Measurements from ENCODE around the gene UGT1A8.

DNA sequence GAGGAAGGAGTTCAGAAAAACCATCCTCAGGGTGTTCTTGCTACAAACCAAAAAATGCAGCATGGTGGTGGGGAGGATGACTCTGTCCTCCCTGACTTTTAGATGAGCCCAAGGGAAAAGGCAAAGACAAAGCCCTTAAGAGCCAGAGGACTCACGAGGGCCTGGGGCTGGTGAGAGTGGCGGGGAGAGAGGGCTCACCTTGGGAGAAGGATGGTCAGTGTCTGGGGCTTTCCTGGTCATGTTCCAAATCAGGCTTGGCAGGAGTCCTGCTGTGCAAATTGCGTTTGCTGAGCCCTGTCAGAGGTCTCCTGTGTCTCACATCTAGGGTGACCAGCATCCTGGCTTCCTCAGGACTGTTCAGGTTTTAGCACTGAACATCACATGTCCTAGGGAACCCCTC lies 147.3 kb downstream of the UGT1A8 start:
- no peak for TF ChIP-seq POLR2AphosphoS5 (IDR thresholded peaks at IDR 0.05; ENCODE audit: low read depth)
- TF ChIP-seq, protein P1, sequence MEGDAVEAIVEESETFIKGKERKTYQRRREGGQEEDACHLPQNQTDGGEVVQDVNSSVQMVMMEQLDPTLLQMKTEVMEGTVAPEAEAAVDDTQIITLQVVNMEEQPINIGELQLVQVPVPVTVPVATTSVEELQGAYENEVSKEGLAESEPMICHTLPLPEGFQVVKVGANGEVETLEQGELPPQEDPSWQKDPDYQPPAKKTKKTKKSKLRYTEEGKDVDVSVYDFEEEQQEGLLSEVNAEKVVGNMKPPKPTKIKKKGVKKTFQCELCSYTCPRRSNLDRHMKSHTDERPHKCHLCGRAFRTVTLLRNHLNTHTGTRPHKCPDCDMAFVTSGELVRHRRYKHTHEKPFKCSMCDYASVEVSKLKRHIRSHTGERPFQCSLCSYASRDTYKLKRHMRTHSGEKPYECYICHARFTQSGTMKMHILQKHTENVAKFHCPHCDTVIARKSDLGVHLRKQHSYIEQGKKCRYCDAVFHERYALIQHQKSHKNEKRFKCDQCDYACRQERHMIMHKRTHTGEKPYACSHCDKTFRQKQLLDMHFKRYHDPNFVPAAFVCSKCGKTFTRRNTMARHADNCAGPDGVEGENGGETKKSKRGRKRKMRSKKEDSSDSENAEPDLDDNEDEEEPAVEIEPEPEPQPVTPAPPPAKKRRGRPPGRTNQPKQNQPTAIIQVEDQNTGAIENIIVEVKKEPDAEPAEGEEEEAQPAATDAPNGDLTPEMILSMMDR (IDR thresholded peaks at IDR 0.05; ENCODE audit: insufficient read depth, low read length): no peak

Data from HL-60 (cell line).